H54 (cell line): ENCODE measurements around the gene VAMP1.
"Not testable (repeated sequence)": the region's sequence is repeated elsewhere in the genome, so short reads cannot be mapped to it uniquely, and the experiment has no call there.

Experiments used
- DNase-seq: peaks from one replicate; pipeline ENCODE4 v3.0.0; 2011; ENCODE audit warnings: low spot score, mixed read lengths; ENCODE audit not compliant: insufficient read length
- FAIRE-seq: peaks from 3 replicates; lab custom pipeline; 2011; peaks lifted over from hg19 to GRCh38; lab: Jason Lieb, UNC
- POLR2A ChIP-seq: IDR thresholded peaks from 2 replicates; pipeline ENCODE4 v1.6.1; 2011; ENCODE audit warnings: low read depth, mild to moderate bottlenecking, low read length

Gene VAMP1

DNA sequence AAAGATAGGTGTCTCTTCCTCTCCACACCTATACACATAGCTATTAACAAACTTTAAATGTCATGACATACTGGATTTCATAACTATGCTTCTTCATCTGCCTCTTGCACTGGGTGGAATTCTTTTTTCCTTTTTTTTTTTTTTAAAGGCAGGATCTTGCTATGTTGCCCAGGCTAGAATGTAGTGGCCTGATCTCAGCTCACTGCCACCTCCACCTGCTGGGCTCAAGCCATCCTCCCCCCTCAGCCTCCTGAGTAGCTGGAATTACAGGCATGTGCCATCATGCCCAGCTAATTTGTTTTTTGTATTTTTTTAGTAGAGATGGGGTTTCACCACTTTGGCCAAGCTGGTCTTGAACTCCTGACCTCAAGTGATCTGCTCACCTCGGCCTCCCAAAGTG is 17.8 kb upstream of the VAMP1 start:
- TF ChIP-seq POLR2A: no peak
- FAIRE-seq: no peak

DNA sequence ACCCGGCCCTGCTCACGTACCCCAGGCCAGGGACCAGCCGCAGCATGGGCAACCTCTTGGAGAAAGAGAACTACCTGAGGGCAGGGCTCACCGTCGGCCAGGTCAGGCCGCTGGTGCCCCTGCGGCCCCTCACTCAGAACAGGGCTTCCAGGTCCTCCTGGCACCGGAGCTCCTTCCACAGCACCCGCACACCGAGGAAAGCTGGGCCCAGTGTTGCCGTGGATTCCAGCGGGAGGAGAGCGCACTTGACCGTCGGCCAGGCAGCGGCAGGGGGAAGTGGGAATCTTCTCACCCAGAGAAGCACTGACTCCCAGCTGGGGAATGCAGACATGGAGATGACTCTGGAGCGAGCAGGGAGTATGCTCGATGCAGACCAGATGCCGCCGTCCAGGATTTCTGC is 7.9 kb upstream of the VAMP1 start:
- DNase-seq (no peak), FAIRE-seq (no peak)
- no peak for TF ChIP-seq POLR2A

More for the DNA sequence above, 17.8 kb upstream of the VAMP1 start:
- no peak for DNase-seq

DNA sequence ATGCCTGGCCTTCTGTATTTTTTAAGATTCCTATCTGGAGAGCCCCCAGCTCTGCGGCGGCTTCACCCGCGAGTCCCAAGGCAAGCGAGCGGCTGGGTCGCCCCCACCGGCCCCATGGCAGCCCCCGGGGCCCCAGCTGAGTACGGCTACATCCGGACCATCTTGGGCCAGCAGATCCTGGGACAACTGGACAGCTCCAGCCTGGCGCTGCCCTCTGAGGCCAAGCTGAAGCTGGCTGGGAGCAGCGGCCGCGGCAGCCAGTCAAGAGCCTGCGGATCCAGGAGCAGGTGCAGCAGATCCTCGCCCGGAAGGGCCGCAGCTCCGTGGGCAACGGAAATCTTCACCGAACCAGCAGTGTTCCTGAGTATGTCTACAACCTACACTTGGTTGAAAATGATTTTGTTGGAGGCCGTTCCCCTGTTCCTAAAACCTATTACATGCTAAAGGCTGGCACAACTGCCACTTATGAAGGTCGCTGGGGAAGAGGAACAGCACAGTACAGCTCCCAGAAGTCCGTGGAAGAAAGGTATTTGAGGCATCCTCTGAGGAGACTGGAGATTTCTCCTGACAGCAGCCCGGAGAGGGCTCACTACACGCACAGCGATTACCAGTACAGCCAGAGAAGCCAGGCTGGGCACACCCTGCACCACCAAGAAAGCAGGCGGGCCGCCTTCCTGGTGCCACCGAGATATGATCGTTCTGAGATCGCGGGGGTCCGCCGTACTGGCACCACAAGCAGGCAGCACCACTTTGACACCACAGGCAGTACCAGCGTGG is 7.3 kb upstream of the VAMP1 start:
- DNase-seq, FAIRE-seq: not testable (repeated sequence)

DNA sequence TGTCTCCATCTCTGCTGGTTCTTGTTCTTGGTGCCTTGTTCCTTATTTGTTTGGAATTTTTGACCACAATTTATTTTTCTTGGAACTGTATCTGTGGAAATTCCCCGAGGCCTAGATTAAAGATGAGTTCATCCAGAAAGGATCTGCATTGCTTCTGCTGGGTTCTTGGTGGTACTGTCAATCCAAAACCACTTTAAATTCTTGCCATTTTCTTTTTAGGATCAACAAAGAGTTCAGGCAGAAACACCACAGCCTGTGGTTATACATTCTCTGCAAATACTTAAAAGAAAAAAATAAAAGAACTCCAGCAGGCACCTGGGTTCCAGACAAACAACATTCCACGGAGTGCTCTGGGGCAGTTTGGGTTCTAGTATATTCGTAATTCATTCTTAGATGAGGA is 6.0 kb upstream of the VAMP1 start:
- DNase-seq (no peak), FAIRE-seq (no peak)
- TF ChIP-seq POLR2A: no peak

DNA sequence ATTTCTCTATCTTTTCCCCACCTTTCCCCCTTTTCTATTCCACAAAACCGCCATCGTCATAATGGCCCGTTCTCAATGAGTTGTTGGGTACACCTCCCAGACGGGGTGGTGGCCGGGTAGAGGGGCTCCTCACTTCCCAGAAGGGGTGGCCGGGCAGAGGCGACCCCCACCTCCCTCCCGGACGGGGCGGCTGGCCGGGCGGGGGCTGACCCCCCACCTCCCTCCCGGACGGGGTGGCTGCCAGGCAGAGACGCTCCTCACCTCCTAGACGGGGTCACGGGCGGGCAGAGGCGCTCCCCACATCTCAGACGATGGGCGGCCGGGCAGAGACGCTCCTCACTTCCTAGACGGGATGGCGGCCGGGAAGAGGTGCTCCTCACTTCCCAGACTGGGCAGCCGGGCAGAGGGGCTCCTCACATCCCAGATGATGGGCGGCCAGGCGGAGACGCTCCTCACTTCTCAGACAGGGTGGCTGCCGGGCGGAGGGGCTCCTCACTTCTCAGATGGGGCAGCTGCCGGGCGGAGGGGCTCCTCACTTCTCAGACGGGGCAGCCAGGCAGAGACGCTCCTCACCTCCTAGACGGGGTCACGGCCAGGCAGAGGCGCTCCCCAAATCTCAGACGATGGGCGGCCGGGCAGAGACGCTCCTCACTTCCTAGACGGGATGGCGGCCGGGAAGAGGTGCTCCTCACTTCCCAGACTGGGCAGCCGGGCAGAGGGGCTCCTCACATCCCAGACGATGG is 4.9 kb upstream of the VAMP1 start:
- DNase-seq, FAIRE-seq: not testable (repeated sequence)

DNA sequence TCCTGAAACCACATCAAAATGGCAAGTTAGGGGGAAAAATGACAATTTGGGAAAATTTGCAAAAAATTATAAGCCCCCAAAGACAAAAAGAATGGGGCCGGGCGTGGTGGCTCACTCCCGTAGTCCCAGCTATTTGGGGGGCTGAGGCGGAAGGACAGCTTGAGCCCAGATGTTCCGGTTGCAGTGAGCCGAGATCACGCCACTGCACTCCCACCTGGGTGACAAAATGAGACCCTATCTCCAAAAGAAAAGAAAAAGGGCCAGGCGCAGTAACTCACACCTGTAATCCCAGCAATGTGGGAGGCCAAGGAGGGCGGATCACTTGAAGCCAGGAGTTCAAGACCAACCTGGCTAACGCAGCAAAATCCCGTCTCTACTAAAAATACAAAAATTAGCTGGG is 2.0 kb upstream of the VAMP1 start:
- FAIRE-seq: no peak
- no peak for TF ChIP-seq POLR2A
- no peak for DNase-seq

DNA sequence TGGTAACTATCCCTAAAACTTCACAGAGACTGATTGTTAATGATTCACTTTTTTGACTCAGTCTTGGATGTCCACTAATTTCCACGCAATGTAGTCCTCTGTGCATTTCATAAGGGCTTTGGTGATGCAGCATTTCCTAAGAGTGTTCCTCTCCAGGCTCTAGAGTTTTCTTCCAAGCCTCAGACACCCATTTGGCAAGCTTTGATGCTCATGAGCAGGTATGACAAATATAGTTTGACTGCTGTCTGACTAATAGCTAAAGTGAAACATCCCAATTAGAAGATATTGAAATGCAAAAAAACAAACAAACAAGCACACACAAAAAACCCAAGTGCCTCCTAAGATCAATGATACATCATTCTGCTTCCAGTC is 1.5 kb upstream of the VAMP1 start:
- DNase-seq: no peak
- no peak for FAIRE-seq
- TF ChIP-seq POLR2A: no peak

DNA sequence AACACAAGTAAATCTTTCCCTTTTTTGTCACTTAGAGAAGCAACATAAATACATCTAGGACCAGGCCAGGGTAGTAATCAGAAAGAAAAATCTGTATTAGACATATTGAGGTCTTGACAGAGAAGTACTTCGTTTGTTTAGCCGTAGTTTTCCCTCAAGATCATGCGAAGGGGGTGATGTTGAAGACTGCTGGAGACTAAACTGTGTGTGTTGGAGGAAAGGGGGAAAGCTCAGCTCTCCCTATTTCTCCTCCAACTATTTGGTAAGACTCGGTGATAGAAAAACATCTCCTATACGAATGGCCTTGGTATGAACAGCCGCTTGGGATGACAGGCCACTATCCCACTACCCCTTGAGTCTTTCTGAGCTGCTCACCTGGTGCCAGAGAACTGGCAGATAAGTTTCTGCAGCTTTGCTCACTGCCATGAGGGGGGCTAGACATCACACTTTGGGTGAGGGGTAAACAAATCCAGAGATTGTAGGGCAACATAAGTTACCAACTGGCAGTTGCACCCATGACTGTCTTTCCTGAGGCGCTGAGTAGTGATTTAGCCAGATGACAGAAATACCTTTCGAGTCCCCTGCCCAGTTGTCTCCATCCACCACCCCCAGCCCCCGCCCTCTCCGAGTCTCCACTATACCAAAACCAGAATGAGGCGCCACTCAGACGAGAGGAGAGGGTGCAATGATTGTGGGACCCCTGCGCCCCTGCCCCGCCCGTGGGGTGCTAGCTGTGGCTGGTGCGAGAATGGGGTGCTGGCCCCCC is 685 bp downstream of the VAMP1 start:
- no peak for TF ChIP-seq POLR2A
- DNase-seq (no peak), FAIRE-seq (no peak)

DNA sequence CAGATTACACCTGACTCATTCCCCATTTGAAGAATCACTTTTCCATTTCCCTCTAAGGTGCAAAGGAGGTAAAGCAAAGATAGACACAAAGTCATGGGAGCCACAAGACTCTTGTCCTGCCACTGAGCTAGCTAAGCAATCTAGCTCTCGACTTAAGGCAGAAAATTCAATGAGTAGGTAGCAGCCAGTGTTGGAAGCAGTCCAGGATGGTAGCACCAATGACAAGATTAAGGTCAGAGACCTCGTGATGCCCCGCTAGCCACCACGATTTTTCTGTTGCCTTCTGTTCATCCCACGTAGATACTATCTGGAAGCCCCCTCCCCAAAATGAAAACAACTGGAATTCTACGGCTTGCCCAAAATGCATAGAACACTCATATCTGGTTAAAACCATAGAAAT is 1.4 kb downstream of the VAMP1 start:
- FAIRE-seq (no peak), DNase-seq (no peak)
- no peak for TF ChIP-seq POLR2A

DNA sequence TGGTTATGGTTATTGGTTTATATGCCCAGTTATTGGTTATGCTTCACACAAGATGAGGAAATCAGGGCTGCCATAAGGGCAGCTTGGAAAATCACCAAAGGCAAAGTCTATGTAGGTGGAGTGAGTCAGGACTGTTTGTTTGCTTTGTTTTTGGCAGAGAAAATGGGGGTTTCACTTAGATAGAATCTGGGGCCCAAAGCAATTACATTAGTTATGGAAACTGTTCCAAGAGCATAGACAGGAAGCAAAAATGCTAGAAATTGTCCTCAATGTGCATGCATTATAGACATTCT is 2.2 kb downstream of the VAMP1 start:
- no peak for FAIRE-seq
- TF ChIP-seq POLR2A: no peak
- no peak for DNase-seq

DNA sequence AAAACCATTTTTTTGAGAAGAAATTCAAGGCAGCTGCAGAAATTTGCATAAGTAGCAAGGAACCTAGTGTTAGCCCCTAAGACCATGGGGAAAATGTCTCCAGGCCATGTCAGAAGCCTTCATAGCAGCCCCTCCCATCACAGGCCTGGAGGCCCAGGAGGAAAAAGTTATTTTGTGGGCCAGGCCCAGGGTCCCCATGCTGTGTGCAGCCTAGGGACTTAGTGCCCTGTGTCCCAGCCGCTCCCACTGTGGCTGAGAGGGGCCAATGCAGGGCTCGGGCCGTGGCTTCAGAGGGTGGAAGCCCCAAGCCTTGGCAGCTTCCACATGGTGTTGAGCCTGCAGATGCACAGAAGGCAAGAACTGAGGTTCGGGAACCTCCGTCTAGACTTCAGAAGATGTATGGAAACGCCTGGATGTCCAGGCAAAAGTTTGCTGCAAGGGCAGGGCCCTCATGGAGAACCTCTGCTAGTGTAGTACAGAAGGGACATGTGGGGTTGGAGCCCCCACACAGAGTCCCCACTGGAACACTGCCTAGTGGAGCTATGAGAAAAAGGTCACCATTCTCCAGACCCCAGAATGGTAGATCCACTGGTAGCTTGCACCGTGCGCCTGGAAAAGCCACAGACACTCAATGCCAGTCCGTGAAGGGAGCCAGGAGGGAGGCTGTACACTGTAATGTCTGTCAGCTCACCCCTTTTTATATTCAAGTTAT is 2.8 kb downstream of the VAMP1 start:
- DNase-seq, FAIRE-seq: not testable (repeated sequence)

DNA sequence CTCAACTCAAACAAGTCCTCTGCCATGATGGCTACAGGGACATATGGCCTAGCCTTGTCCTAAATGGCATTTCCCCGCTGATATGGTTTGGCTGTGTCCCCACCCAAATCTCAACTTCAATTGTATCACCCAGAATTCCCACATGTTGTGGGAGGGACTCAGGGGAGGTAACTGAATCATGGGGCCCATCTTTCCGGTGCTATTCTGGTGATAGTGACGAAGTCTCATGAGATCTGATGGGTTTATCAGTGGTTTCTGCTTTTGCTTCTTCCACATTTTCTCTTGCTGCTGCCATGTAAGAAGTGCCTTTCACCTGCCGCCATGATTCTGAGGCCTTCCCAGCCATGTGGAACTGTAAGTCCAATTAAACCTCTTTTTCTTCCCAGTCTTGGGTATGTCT is 3.7 kb downstream of the VAMP1 start:
- not testable (repeated sequence) for DNase-seq, FAIRE-seq

DNA sequence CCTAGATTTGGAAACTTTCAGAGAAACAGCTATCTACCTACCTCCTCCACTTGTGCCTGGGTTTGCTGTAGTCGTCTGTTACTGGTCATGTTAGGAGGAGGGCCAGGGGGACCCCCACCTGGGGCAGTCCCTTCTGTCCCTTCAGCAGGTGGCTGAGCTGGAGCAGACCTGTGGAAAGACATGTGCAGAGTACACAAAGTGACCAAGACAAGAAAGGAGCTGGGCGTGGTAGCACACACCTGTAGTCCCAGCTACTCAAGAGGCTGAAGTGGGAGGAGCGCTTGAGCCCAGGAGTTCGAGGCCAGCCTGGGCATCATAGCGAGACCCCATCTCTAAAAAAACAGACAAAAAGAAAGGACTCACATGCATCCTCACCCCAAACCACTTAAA is 4.3 kb downstream of the VAMP1 start:
- TF ChIP-seq POLR2A: no peak
- FAIRE-seq (no peak), DNase-seq (no peak)
